Esophagus squamous epithelium (tissue), 5 donors: ENCODE data around the gene SLC2A6. TPM values are rescaled to one million over a fixed set of nuclear protein-coding genes. Genes with fewer than 3 reads are reported as not detected.

Experiments used
- DNase-seq: peaks from one replicate; lab custom pipeline; 2025; lab: John Stamatoyannopoulos, UW
- H3K27ac ChIP-seq, 4 donors: fragments of 200-600 bp; sonication (generic); one replicate each; pipeline ENCODE4 v1.5.1; 2016 to 2019; ENCODE audit warnings: mild to moderate bottlenecking in 1 of 4
- H3K27me3 ChIP-seq, 4 donors: fragments of 200-600 bp; sonication (generic); 1 replicate in 3 of 4; 2 replicates in 1 of 4; pipeline versions ENCODE4 v1.5.1 to v1.6.0; 2017 to 2021; ENCODE audit warnings: antibody characterized with exemption in 1 of 4
- H3K36me3 ChIP-seq, 3 donors: fragments of 200-600 bp; sonication (generic); one replicate each; pipeline ENCODE4 v1.5.1; 2016 to 2019
- H3K4me1 ChIP-seq, 3 donors: fragments of 200-600 bp; sonication (generic); one replicate each; pipeline ENCODE4 v1.5.1; 2017 to 2019
- H3K4me3 ChIP-seq, 4 donors: fragments of 200-600 bp; sonication (generic); 1 replicate in 3 of 4; 2 replicates in 1 of 4; pipeline ENCODE4 v1.5.1; 2016 to 2019; ENCODE audit warnings: mild to moderate bottlenecking in 2 of 4, moderate library complexity in 1 of 4
- H3K9me3 ChIP-seq, 3 donors: fragments of 200-600 bp; sonication (generic); one replicate each; pipeline ENCODE4 v1.5.1; 2016 to 2019
- POLR2A ChIP-seq, 4 donors: fragments of 450-650 bp; IDR thresholded peaks; one replicate each; pipeline ENCODE4 v1.6.1; 2017; ENCODE audit warnings: antibody characterized with exemption in 4 of 4, mild to moderate bottlenecking in 4 of 4, moderate library complexity in 3 of 4
- WGBS, 2 donors: methylation state at CpG; one replicate each; pipeline ENCODE4 v1.1.5; 2018; 5-methylcytosine and 5-hydroxymethylcytosine counted together
- intact Hi-C: fragments of 100-400 bp; cut with DNase I; formaldehyde crosslinking; loops from one replicate; pipeline ENCODE4 v1.15.0; 2022
- total RNA-seq, 4 donors: library from RNA; depleted of rRNA; stranded (reverse); fragments of >200 nt; gene quantifications; one replicate each; pipeline ENCODE4 v1.1.0, GENCODE V29; 2016
- TF ChIP-seq, protein P1 (sequence below), 6 experiments: fragments of 450-650 bp in 4 of 6; fragments of 200-600 bp in 2 of 6; sonication (generic) in 2 of 6; IDR thresholded peaks; one replicate each; pipeline ENCODE4 v1.5.1; 2016 to 2019; ENCODE audit warnings: antibody characterized with exemption in 6 of 6, mild to moderate bottlenecking in 4 of 6, moderate library complexity in 4 of 6
- donor health status: DM: yes; HTN: yes; CAD: no.

The SLC2A6 gene
- total RNA-seq, 4 donors from 2014 or later: 0.42 to 1.1 (median 0.85) TPM

DNA sequence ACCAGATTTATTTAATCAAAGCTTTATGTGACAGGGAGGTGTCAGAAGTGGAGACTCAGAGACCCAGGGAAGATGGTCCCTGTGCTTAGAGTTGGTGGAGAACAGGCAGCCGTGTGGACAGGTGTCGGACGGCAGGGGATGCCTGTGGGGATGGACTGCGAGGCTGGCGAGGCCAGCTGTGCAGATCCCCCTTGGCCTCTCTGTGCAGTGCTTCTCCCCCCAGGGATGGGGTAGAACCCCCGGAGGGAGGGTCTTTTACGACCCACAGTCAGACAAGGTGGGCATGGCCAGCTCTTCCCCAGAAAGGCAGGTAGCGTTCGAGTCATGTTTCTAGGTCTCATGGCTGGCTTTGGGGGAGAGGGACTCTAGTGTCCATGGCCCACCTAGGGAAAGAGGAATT, 4.7 kb upstream of the SLC2A6 start:
- Histone ChIP-seq H3K9me3 (no peaks in the 10 kb centered on the region), H3K27me3 (peaks cover 0 to 50% (median 0%) of the 10 kb centered on the region in 4 donors), H3K4me1 (peaks cover 14 to 41% (median 18%) of the 10 kb centered on the region in 3 donors), H3K27ac (no peak overlapping the region), H3K36me3 (no peaks in the 10 kb centered on the region), H3K4me3 (no peak overlapping the region)
- intact Hi-C loops: no loop called here
- DNase-seq: no peak
- 77 to 80% methylated on average over 2 to 9 of the region's 9 CpGs for WGBS, 2 donors
- TF ChIP-seq, protein P1, sequence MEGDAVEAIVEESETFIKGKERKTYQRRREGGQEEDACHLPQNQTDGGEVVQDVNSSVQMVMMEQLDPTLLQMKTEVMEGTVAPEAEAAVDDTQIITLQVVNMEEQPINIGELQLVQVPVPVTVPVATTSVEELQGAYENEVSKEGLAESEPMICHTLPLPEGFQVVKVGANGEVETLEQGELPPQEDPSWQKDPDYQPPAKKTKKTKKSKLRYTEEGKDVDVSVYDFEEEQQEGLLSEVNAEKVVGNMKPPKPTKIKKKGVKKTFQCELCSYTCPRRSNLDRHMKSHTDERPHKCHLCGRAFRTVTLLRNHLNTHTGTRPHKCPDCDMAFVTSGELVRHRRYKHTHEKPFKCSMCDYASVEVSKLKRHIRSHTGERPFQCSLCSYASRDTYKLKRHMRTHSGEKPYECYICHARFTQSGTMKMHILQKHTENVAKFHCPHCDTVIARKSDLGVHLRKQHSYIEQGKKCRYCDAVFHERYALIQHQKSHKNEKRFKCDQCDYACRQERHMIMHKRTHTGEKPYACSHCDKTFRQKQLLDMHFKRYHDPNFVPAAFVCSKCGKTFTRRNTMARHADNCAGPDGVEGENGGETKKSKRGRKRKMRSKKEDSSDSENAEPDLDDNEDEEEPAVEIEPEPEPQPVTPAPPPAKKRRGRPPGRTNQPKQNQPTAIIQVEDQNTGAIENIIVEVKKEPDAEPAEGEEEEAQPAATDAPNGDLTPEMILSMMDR (IDR thresholded peaks at IDR 0.05): no peak
- TF ChIP-seq POLR2A (IDR thresholded peaks at IDR 0.05): no peak

DNA sequence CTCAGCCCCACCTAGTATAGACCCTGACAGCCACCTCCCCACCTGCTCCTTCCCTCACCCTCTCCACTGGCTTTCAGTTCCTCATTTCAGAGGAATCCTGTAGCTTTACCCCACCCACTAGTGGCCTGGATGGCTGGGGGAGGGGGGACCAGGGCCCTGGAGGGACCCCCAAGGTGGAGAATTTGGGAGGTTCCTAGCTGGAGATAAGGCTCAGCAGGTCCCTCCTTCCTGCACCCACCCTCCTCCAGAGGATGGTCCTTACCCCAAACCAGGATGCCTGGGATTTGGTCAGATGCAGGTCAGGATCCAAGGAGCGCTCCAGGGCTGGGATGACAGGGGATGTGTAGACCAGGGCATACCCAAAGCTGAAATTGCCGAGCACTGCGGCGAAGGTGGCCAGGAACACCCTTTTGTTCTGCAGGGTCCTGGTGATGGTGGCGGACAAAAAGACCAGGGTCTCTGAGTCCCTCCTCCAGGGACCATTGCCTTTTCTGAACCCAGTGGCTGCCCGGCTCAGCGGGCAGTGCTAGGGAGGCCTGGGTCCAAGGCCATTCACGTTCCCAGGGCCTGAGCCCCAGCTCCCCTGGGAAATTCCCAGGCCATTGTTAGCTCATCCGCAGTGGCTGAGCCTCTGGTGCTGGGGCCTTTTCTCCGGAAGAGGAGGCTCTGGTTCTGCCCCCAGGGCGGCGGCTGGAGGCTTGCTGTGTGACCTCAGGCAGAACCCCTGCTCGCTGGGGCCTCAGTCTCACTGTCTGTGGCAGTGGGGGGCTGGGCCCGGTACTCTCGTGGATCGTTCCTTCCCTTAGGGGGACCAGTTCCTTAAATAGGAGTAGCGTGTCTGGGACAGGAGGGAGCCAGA, 678 bp downstream of the SLC2A6 start:
- no peak for DNase-seq
- H3K9me3 ChIP-seq: no peaks in the 10 kb centered on the region
- H3K27me3 ChIP-seq: peaks cover 0 to 29% (median 0%) of the 10 kb centered on the region in 4 donors
- peaks cover 12 to 25% (median 16%) of the 10 kb centered on the region in 3 donors for H3K4me1 ChIP-seq
- no peak for TF ChIP-seq POLR2A (IDR thresholded peaks at IDR 0.05)
- TF ChIP-seq, protein P1 (IDR thresholded peaks at IDR 0.05): no peak
- no peaks in the 10 kb centered on the region for H3K36me3 ChIP-seq
- 42 to 100% methylated on average over 2 to 4 of the region's 17 CpGs for whole genome bisulfite sequencing, 2 donors
- peak overlapping the region; percentile 44 to 72 (median 57) for H3K27ac ChIP-seq
- intact Hi-C loops: no loop called here
- peak overlapping the region; percentile 35 to 71 (median 48) for H3K4me3 ChIP-seq

DNA sequence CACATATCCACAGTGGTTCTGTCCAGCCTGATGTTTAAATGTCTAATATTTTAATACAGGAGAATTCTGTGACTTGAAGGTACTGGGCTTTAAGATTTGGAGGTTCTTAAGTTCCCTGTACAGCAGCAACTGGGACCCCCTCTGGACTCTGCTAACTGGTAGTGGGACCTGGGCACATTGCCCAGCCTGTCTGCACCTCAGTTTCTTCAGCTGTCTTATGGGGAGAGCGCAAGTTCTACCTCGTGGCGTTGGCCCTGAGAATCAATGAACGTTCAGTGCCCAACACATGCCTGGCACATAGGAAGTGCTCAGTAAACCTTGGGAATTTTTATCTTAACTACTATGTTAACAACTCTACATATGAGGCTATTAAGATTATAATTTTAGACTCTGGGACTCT, 1.4 kb downstream of the SLC2A6 start:
- H3K27ac ChIP-seq: no peak overlapping the region
- peaks cover 12 to 25% (median 16%) of the 10 kb centered on the region in 3 donors for H3K4me1 ChIP-seq
- no peak overlapping the region for H3K4me3 ChIP-seq
- no peak for DNase-seq
- intact Hi-C loops: no loop called here
- H3K27me3 ChIP-seq: peaks cover 0 to 29% (median 0%) of the 10 kb centered on the region in 4 donors
- H3K9me3 ChIP-seq: no peaks in the 10 kb centered on the region
- H3K36me3 ChIP-seq: no peaks in the 10 kb centered on the region
- 80 to 95% methylated on average over 4 of the region's 4 CpGs for WGBS, 2 donors
- TF ChIP-seq, protein P1 (IDR thresholded peaks at IDR 0.05): no peak
- no peak for TF ChIP-seq POLR2A (IDR thresholded peaks at IDR 0.05)

DNA sequence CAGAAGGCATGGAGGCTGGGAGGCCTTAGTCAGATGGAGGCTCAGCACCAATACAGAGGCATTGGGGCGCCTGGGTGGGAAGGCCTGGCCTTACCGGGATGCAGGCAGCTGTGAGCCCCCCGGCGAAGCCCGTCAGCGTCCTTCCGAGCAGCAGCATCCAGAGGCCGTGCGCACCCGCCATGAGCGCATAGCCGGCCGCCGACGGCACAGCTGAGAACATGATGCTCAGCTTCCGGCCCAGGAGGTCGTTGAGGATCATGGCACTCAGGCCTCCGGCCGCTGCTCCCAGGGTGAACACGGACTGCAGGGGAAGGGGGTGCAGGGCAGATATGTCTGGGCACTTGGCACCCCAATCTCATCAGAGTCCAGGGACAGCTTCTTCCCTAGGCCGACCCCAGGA, 2.0 kb downstream of the SLC2A6 start:
- Histone ChIP-seq H3K4me1 (peaks cover 12 to 25% (median 16%) of the 10 kb centered on the region in 3 donors), H3K9me3 (no peaks in the 10 kb centered on the region), H3K36me3 (no peaks in the 10 kb centered on the region), H3K27ac (no peak overlapping the region), H3K27me3 (peaks cover 0 to 29% (median 0%) of the 10 kb centered on the region in 4 donors), H3K4me3 (no peak overlapping the region)
- WGBS, 2 donors: 78 to 100% methylated on average over 2 to 4 of the region's 21 CpGs
- TF ChIP-seq, protein P1 (IDR thresholded peaks at IDR 0.05): no peak
- intact Hi-C loops: no loop called here
- DNase-seq: no peak
